Activated CD8-positive, alpha-beta memory T cell treated with anti-CD3 and anti-CD28 coated beads for 24 hours (primary cell): Measurements from ENCODE around the gene IBA57.

Source experiments
- DNase-seq: peaks from one replicate; pipeline ENCODE4 v3.0.0-alpha.2; 2020

IBA57 gene

GRCh38 chr1:228165372-228166169 is at the start of gene IBA57:
TSS of gene IBA57 (plus strand) at chr1:228165804. CDS start at chr1:228165817, 13 bp downstream.
- DNase-seq = peak; percentile 100

- DNase-seq = no peak
Observed at GRCh38 chr1:228117335-228117734, 48.3 kb upstream of the IBA57 start.

GRCh38 chr1:228118040-228118439 is 47.6 kb upstream of the IBA57 start:
- no peak for DNase-seq

- no peak for DNase-seq
Observed at GRCh38 chr1:228120351-228120750, 45.3 kb upstream of the IBA57 start.

GRCh38 chr1:228120857-228121489 is 44.6 kb upstream of the IBA57 start:
- DNase-seq = no peak

GRCh38 chr1:228122921-228123441 is 42.6 kb upstream of the IBA57 start:
- no peak for DNase-seq

- DNase-seq = no peak
Observed at GRCh38 chr1:228123505-228123904, 42.1 kb upstream of the IBA57 start.

- DNase-seq = no peak
Observed at GRCh38 chr1:228125185-228125584, 40.4 kb upstream of the IBA57 start.

- no peak for DNase-seq
Observed at GRCh38 chr1:228131766-228132165, 33.8 kb upstream of the IBA57 start.

GRCh38 chr1:228134591-228134990 is 31.0 kb upstream of the IBA57 start:
- no peak for DNase-seq

- DNase-seq = no peak
Observed at GRCh38 chr1:228136901-228137300, 28.7 kb upstream of the IBA57 start.

- DNase-seq = no peak
Observed at GRCh38 chr1:228139406-228139930, 26.1 kb upstream of the IBA57 start.

- peak; percentile 100 for DNase-seq
Observed at GRCh38 chr1:228139931-228140723, 25.5 kb upstream of the IBA57 start, which contains the start of gene GUK1. TSS of gene GUK1 (plus strand) at chr1:228140279. CDS start at chr1:228140303, 24 bp downstream.

- peak; percentile 73 for DNase-seq
Observed at GRCh38 chr1:228140724-228141225, 24.8 kb upstream of the IBA57 start.

GRCh38 chr1:228141226-228142044 is 24.2 kb upstream of the IBA57 start:
- DNase-seq = peak; percentile 69

GRCh38 chr1:228142155-228142691 is 23.4 kb upstream of the IBA57 start:
- DNase-seq = peak; percentile 56

- DNase-seq = peak; percentile 49
Observed at GRCh38 chr1:228142701-228143136, 22.9 kb upstream of the IBA57 start.

GRCh38 chr1:228143480-228144192 is 22.0 kb upstream of the IBA57 start:
- DNase-seq = no peak

- DNase-seq = no peak
Observed at GRCh38 chr1:228144193-228144992, 21.2 kb upstream of the IBA57 start.

- no peak for DNase-seq
Observed at GRCh38 chr1:228144993-228145343, 20.6 kb upstream of the IBA57 start.
